Caco-2 (cell line): ENCODE results near the gene SH2B3. TPM values are rescaled to one million over a fixed set of nuclear protein-coding genes. Genes with fewer than 3 reads are reported as not detected.

Experiments used
- BruUV-seq: library from RNA; stranded (reverse); fragments of 400-500 nt; replicated peaks from 2 replicates; lab custom pipeline; 2021; lab: Mats Ljungman, UMichigan
- CTCF ChIA-PET: fragments of 300-600 bp; sonication (Branson Sonifier 250); formaldehyde crosslinking; loops from one replicate; lab custom pipeline; 2022; ENCODE audit warnings: antibody characterized with exemption; lab: Charles Lee
- POLR2A ChIA-PET: fragments of 300-600 bp; sonication (Branson Sonifier 250); formaldehyde crosslinking; loops from one replicate; lab custom pipeline; 2022; ENCODE audit warnings: antibody characterized with exemption; lab: Charles Lee
- DNase-seq, 2 experiments: peaks; one replicate each; pipeline versions ENCODE4 v3.0.0 to v3.0.0-alpha.2; 2020 to 2022
- H3K27me3 ChIP-seq: replicated peaks from 2 replicates; pipeline ENCODE4 v1.6.0; 2011; ENCODE audit warnings: low read length; ENCODE audit not compliant: control insufficient read depth, insufficient read depth
- H3K36me3 ChIP-seq: 2 replicates; pipeline ENCODE4 v1.5.1; 2011; ENCODE audit warnings: low read length; ENCODE audit not compliant: control insufficient read depth, insufficient read depth
- H3K4me1 ChIP-seq: fragments of 250-450 bp; sonication (Bioruptor Pico); 2 replicates; pipeline ENCODE4 v1.5.1; 2020; ENCODE audit warnings: mild to moderate bottlenecking
- H3K4me3 ChIP-seq: 2 replicates; pipeline ENCODE4 v1.5.1; 2011; ENCODE audit warnings: low read depth, mild to moderate bottlenecking, control low read depth, low read length
- H3K9me3 ChIP-seq: fragments of 250-450 bp; sonication (Bioruptor Pico); 2 replicates; pipeline ENCODE4 v1.5.1; 2020; ENCODE audit warnings: mild to moderate bottlenecking, moderate library complexity
- H3K27ac Mint-ChIP-seq: one replicate; pipeline ENCODE4 v1.8.0; 2022; ENCODE audit warnings: mixed read lengths; ENCODE audit not compliant: unreplicated experiment
- H3K27me3 Mint-ChIP-seq: one replicate; pipeline ENCODE4 v1.8.0; 2022; ENCODE audit warnings: mixed read lengths; ENCODE audit not compliant: insufficient read depth, unreplicated experiment
- H3K36me3 Mint-ChIP-seq: one replicate; pipeline ENCODE4 v1.8.0; 2022; ENCODE audit warnings: mild to moderate bottlenecking, mixed read lengths; ENCODE audit not compliant: insufficient read depth, unreplicated experiment
- H3K4me1 Mint-ChIP-seq: one replicate; pipeline ENCODE4 v1.8.0; 2022; ENCODE audit warnings: low read depth, mixed read lengths; ENCODE audit not compliant: unreplicated experiment
- H3K4me3 Mint-ChIP-seq: one replicate; pipeline ENCODE4 v1.8.0; 2022; ENCODE audit warnings: mild to moderate bottlenecking, moderate library complexity, mixed read lengths; ENCODE audit not compliant: unreplicated experiment
- H3K9me3 Mint-ChIP-seq: one replicate; pipeline ENCODE4 v1.8.0; 2022; ENCODE audit warnings: mixed read lengths; ENCODE audit not compliant: unreplicated experiment
- CTCF ChIP-seq, 2 experiments: fragments of 200-600 bp in 1 of 2; IDR thresholded peaks; 1 replicate in 1 of 2; 2 replicates in 1 of 2; pipeline versions ENCODE4 v1.5.1 to v1.8.0; 2011 to 2022; ENCODE audit warnings: antibody characterized with exemption in 1 of 2, control low read depth in 1 of 2, inconsistent platforms in 1 of 2, low read depth in 1 of 2, low read length in 1 of 2, mild to moderate bottlenecking in 1 of 2, moderate library complexity in 1 of 2; ENCODE audit not compliant: insufficient read depth in 1 of 2, severe bottlenecking in 1 of 2, unreplicated experiment in 1 of 2
- intact Hi-C: fragments of 100-400 bp; cut with micrococcal nuclease; formaldehyde crosslinking; loops from one replicate; pipeline ENCODE4 v1.10.0; 2022; ENCODE audit not compliant: unreplicated experiment
- total RNA-seq: library from RNA; stranded (reverse); gene quantifications from 2 replicates; pipeline ENCODE4 v1.2.3, GENCODE V29; 2022

The SH2B3 gene
- total RNA-seq, 1 experiment from 2014 or later: 16.1 TPM

GRCh38 chr12:111436266-111436665, 30.5 kb downstream of the SH2B3 start:
- H3K4me1 Mint-ChIP-seq: peaks cover 14% of the 10 kb centered on the region
- peaks cover 64% of the 10 kb centered on the region for H3K36me3 Mint-ChIP-seq

GRCh38 chr12:111436811-111437210, 31.1 kb downstream of the SH2B3 start:
- TF ChIP-seq CTCF (IDR thresholded peaks at IDR 0.05; ENCODE audit: insufficient read depth in 1 of 2, low read depth in 1 of 2, low read length in 1 of 2, severe bottlenecking in 1 of 2, unreplicated experiment in 1 of 2): no peak
- peaks cover 69% of the 10 kb centered on the region for H3K36me3 Mint-ChIP-seq
- intact Hi-C loops: no loop called here
- Histone ChIP-seq H3K36me3 (no peaks in the 10 kb centered on the region), H3K4me3 (no peak overlapping the region), H3K4me1 (no peaks in the 10 kb centered on the region), H3K9me3 (no peaks in the 10 kb centered on the region), H3K27me3 (no peaks in the 10 kb centered on the region)
- no peak overlapping the region for H3K4me3 Mint-ChIP-seq
- ChIA-PET CTCF (interaction anchor here (0.6 kb wide), 1 partner anchor 78 kb away, joined by 6 read pairs; no protein-coding TSS in a partner anchor), POLR2A (no interaction called here)
- no peaks in the 10 kb centered on the region for H3K9me3 Mint-ChIP-seq
- DNase-seq: no peak
- no TSS peak for BruUV-seq
- H3K27me3 Mint-ChIP-seq: no peaks in the 10 kb centered on the region
- peaks cover 9% of the 10 kb centered on the region for H3K4me1 Mint-ChIP-seq
- H3K27ac Mint-ChIP-seq: peak overlapping the region; percentile 20

More at GRCh38 chr12:111436266-111436665, 30.5 kb downstream of the SH2B3 start:
- intact Hi-C loops: no loop called here
- ChIA-PET CTCF (no interaction called here), POLR2A (no interaction called here)
- Histone ChIP-seq H3K9me3 (no peaks in the 10 kb centered on the region), H3K4me1 (no peaks in the 10 kb centered on the region), H3K27me3 (no peaks in the 10 kb centered on the region), H3K36me3 (no peaks in the 10 kb centered on the region), H3K4me3 (no peak overlapping the region)
- Mint-ChIP-seq H3K27me3 (no peaks in the 10 kb centered on the region), H3K27ac (peak overlapping the region; percentile 20), H3K9me3 (no peaks in the 10 kb centered on the region), H3K4me3 (no peak overlapping the region)
- TF ChIP-seq CTCF (IDR thresholded peaks at IDR 0.05; ENCODE audit: insufficient read depth in 1 of 2, low read depth in 1 of 2, low read length in 1 of 2, severe bottlenecking in 1 of 2, unreplicated experiment in 1 of 2): no peak
- no peak for DNase-seq
- no TSS peak for BruUV-seq

GRCh38 chr12:111437816-111438454, 32.2 kb downstream of the SH2B3 start:
- Mint-ChIP-seq H3K27me3 (no peaks in the 10 kb centered on the region), H3K27ac (no peak overlapping the region), H3K4me3 (no peak overlapping the region), H3K9me3 (no peaks in the 10 kb centered on the region), H3K36me3 (peaks cover 79% of the 10 kb centered on the region), H3K4me1 (peaks cover under 1% of the 10 kb centered on the region)
- Histone ChIP-seq H3K4me1 (no peaks in the 10 kb centered on the region), H3K9me3 (no peaks in the 10 kb centered on the region), H3K27me3 (no peaks in the 10 kb centered on the region), H3K36me3 (no peaks in the 10 kb centered on the region), H3K4me3 (no peak overlapping the region)
- CTCF ChIA-PET: no interaction called here
- no TSS peak for BruUV-seq
- no peak for TF ChIP-seq CTCF (IDR thresholded peaks at IDR 0.05; ENCODE audit: insufficient read depth in 1 of 2, low read depth in 1 of 2, low read length in 1 of 2, severe bottlenecking in 1 of 2, unreplicated experiment in 1 of 2)
- POLR2A ChIA-PET: no interaction called here
- intact Hi-C loops: no loop called here
- no peak for DNase-seq
